Smooth muscle cell of bladder (primary cell): ENCODE results near the gene FURIN. TPM values are rescaled to one million over a fixed set of nuclear protein-coding genes. Genes with fewer than 3 reads are reported as not detected.

Source experiments
- total RNA-seq: library from RNA; depleted of rRNA; stranded (reverse); fragments of >200 nt; gene quantifications from 2 replicates; pipeline ENCODE4 v1.2.3, GENCODE V29; 2014

FURIN gene
- 25.7 and 30.1 TPM in 2 replicates for total RNA-seq

GRCh38 chr15:90868261-90868689 lies at the start of gene FURIN:
FURIN (plus strand) TSS chr15:90868588; CDS start chr15:90875741, 7,153 bp downstream.

GRCh38 chr15:90883976-90884718 lies 15.8 kb downstream of the FURIN start, which contains the start of gene FES:
FES (plus strand) TSS chr15:90884504; CDS start chr15:90885046, 542 bp downstream.

GRCh38 chr15:90902840-90903732 lies 34.7 kb downstream of the FURIN start, which contains the start of gene MAN2A2:
MAN2A2 (plus strand) TSS chr15:90903302; CDS start chr15:90904208, 906 bp downstream.

GRCh38 chr15:90931828-90932659 lies 63.7 kb downstream of the FURIN start, which contains the start of gene HDDC3:
HDDC3 (minus strand) TSS chr15:90932549; CDS start chr15:90932540, 9 bp downstream.

Other genes with a start within 250 kb of the FURIN start
- gene BLM, start 151.2 kb upstream of the FURIN start, total RNA-seq, result 0.71 and 0.74 TPM in 2 replicates
- 23.8 and 25.2 TPM in 2 replicates for gene FES, start 15.9 kb downstream of the FURIN start, total RNA-seq
- 8.5 and 17.6 TPM in 2 replicates for gene MAN2A2, start 34.7 kb downstream of the FURIN start, total RNA-seq
- gene HDDC3, start 64.0 kb downstream of the FURIN start, total RNA-seq, result 10.0 and 11.0 TPM in 2 replicates
- 81.5 and 91.3 TPM in 2 replicates for gene UNC45A, start 66.7 kb downstream of the FURIN start, total RNA-seq
- gene RCCD1, start 86.3 kb downstream of the FURIN start, total RNA-seq, result 7.3 and 11.0 TPM in 2 replicates
- gene PRC1, start 125.9 kb downstream of the FURIN start, total RNA-seq, result 21.9 and 22.1 TPM in 2 replicates
- gene VPS33B, start 154.0 kb downstream of the FURIN start, total RNA-seq, result 10.0 and 13.6 TPM in 2 replicates
- under 0.01 and 0.18 TPM in 2 replicates for gene SV2B, start 231.7 kb downstream of the FURIN start, total RNA-seq